Hepatic stellate cell (primary cell): Measurements from ENCODE around the gene ABHD17C.

ENCODE experiments used
- DNase-seq: peaks from one replicate; pipeline ENCODE4 v3.0.0; 2011; ENCODE audit warnings: low spot score

The ABHD17C gene

DNA sequence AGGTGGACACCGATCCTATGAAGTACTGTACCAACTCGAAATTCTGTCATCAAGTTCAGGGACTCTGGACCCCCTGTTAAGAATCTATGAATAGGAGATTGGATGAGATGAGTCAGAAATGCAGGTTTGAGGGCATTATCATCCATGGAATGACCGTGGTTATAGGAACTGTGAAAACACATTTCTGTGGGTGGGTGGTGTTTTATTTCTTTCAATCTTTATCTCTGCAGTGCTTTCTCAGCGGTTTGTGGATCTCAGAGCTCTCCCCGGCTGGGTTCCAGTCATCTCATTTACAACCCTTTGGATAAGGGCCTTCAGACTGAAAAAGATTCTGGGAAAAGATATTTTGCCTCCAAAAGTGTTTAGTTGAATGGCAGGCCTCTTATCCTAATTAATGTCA, 5.4 kb upstream of the ABHD17C start:
- DNase-seq = no peak

DNA sequence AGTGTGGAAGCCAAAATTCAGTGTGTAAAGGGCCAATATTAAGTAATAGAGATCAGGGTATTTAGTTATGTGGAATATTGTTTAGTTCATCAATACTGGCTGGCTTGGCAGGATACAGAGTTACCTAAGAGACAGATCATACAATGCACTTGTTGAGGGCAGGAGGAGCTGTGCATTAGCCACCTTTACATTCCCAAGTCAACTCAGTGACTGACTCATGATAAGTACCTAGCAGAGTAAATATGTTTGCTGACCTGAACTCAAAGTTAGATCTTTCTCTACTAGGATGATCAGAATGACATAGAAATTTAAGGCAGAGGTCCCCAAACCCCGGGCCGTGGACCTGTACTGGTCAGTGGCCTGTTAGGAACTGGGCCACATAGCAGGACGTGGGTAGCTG, 3.5 kb upstream of the ABHD17C start:
- no peak for DNase-seq

DNA sequence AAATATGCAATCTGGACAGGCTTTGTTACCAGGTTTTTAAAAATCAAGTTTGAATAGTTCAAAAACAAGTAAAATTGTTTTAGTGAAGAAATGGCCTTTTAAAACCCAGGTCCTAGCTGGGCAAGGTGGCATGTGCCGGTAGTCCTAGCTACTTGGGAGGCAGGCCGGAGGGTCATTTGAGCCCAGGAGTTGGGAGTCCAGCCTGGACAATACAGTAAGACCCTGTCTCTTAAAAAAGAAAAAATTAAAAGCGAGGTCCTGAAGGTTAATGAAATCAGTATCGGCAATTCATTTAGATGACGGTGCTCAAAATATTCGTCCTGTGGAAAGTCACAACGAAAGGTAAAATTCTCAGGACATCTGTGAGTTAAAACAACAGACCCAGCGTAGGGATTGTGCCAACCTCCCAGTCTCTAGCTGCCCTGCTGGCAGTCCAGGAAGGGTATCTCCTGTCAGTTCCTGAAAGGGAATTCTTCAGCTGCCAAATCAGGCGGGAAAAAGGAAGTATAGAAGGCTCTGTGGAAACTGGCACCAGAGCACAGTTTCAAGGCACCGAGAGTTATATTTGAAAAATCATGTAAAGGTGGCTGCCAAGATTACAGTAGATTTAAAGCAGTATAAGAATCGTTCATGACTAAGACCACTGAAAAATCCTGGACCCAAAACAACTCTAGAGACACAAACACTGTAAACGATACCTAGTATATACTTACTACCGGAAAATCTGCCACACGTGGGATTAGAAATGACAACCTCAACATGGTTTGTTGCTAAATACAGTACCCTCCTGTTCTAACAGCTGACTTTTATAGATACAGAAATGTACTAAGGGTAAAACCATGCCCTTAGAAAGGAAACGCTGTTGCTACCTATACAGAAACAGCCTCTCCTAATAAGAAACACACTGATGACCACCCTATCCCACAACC, 1.2 kb upstream of the ABHD17C start:
- DNase-seq = no peak

DNA sequence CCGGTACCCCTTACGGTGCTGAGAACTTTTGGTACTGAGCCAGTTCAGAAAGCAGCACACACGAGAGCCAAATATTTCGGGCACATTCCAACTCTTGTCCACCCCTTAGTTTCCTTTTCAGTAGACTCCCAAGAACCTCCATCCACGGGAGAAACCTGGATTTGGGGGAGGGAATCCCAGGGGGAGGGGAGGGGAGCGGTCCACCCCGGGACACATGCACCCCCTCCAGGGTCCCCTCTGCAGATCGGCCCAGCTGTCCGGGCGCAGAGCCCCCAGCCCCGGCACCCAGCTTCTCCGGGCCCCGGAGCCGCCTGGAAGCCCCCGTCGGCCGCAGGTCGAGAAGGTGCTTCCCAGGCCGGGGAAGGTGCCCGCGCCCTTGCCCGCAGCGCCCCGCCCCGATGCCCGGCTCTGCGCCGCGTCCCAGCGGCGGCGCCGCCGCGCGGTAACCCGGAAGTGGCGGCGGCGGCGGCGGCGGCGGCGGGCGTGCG, 455 bp upstream of the ABHD17C start:
- peak; percentile 46 for DNase-seq

DNA sequence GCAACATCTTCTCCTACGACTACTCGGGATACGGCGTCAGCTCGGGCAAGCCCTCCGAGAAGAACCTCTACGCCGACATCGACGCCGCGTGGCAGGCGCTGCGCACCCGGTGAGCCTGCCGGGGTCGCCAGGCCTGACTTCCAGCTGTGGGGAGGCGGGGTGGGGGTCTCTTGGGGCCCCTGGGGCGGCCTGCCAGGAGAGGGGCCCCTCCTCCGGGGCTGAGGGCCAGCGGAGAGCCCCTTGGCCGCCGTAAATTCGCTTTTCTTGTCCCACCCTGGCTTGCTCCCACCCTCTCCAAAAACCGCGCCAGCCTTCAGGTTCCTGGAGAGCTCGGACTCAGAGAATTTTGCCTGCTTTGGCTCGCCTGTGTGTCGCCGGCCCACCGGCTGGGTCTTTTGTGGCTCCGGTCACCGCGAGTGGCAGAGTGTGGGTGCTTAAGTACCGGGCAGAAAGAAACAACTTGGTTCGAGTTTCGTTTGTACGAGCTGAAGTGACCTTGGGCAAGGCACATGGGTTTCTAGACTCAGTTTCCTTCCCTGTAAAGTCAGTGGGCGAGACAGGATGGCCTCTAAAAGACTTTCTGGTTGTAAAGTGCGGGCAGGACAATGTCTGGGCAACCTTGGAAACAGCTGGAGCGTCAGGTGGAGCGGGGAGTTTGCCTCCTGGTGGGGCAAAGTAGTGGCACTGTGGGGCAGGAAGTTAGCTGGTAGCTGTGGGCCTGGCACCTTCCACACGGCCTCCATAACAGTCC, 976 bp downstream of the ABHD17C start:
- DNase-seq = peak; percentile 31

DNA sequence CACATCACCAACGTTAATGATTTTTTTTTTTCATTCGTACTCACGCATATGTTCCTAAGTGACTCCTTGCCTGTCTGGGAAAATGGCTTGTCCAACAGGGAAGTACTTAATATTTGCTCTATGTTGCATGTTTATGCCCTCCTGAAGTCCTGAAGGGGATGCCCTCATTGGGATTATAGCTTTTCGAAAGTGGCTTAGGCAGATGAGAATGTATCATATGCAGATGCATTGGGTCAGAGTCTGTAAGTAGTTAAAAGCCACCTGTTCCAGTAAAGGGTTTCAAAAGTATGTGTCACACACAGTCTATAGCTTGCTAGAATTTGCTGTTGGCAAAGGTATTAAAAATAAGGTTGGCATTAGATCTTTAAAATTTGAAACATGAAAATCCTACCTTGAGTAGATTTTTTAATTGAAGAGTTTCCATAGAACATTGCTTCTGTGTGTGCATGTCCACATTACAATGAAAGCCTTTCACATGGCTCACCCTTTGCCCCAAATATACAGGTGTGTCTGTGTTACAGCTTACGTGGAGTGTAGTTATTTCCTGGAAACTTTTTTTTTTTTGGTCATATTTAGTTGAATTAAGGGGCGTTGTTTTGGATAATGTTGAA, 2.1 kb downstream of the ABHD17C start:
- no peak for DNase-seq

DNA sequence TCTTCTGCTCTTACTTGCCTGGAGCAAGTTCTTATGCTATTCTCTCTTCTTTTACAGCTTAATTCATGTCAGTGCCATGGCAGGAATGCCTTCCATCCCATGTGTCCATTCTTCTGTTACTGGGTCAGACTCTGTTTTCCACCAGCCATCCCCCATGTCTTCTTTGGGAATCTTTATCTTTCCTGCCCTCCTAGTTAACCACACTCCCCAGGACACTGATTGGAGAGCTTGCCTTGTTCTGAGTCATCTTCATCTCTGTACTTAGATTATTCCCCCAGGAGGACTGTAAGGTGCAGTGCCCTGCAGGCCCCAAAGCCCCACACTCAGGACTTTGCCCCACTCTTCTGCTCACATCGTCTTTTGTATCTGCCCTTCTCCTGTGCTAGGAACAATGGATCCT, 3.6 kb downstream of the ABHD17C start:
- DNase-seq = peak; percentile 18

DNA sequence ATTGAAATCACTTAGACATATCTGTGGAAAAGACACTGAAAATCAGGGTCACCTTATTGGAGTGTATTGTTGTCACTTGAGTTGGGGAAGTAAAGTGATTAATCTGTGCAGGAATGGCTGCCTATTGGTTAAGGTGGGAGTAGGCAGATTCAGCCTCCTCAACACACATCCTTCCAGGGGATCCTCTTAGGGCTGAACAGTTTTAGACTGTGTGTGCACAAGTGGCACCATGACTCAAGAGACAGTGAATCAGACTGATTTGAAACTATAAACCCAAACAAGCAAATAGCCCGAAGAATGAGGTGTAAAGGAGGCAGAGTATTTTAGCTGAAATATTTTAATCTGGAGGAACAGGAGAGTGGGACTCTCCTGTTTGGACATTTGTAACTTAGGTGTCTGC, 4.9 kb downstream of the ABHD17C start:
- DNase-seq = peak; percentile 19

DNA sequence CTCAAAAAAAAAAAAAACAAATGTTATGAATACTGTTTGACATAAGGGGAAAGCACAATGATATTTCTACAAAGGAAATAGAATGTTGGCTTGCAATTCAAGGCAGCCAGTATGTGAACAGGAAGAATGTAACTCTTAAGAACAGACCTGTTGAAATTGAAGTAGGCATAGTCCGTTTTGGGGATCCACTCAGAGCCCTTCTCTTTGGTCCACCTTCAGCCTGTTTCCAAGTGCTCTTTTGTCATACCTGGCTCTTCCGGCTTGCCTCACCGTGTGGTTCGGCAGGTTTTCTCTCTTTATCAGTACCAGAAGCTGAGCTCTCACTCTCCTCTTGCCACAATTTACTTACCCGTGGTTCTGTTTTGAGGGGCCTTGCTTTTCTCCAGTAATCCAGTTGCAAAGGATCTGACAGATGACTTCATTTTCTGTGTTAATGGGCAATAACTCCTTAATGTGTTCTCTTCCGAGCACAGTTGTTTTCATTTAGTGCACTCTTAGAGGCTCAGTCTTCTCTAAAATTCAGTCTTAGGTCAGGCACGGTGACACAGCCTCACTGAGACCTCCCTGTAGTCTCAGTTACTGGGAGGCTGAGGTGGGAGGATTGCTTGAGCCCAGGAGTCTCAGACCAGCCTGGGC, 6.7 kb downstream of the ABHD17C start:
- DNase-seq = no peak

DNA sequence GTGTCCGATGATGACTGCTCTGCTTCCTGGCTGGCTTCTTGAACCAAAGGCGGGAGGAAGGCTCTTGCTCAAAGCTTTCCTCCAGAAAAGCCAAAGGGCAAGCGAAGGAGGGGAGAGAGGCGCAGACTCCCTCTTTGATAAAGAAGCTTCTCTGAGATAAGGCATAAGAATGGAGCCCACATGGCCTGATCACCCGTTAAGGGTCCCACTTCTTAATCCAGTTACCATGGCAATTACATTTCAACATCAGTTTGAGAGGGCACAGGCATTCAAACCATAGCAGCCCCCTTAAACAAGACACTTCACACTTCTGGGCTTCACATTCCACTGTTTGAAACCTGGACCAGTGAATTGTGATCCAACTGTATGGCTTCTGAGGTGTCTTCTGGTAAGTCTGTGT, 8.0 kb downstream of the ABHD17C start:
- DNase-seq = no peak

DNA sequence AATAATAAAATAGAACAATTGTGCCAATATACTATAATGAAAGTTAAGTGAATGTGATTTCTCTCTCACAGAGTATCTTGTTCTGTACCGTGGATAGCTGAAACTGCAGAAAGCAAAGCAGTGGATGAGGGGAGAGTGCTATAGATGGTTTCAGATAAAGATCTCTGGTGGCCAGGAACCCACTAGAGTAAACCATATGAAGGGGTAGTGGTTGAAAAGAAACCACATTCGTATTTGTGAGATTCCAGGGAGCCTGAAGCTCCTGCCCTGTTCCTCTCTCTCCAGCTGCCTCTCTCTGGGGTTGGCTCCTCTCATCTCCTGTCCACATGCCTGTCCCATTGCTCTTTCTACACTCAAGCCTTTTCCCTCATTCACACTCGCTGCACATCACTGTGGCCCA, 8.9 kb downstream of the ABHD17C start:
- DNase-seq = no peak

DNA sequence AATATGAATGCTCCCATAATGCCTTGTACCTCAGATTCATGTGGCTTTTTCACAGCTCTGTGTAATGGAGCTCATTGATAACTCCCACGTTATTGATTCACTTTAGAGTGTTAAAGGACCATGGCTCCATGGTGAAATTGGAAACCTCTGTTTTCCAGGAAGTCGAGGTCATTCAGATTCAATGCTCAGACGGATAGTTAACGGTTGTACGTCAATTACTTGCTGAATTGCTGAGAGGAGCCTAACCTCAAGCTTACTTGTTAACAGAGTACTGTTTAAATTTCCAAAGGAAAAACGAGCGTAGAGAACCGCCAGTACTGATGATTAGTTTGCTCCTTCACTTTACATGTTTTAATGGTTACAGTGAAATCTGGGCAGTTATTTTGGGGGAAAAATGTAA, 11.1 kb downstream of the ABHD17C start:
- DNase-seq = no peak

DNA sequence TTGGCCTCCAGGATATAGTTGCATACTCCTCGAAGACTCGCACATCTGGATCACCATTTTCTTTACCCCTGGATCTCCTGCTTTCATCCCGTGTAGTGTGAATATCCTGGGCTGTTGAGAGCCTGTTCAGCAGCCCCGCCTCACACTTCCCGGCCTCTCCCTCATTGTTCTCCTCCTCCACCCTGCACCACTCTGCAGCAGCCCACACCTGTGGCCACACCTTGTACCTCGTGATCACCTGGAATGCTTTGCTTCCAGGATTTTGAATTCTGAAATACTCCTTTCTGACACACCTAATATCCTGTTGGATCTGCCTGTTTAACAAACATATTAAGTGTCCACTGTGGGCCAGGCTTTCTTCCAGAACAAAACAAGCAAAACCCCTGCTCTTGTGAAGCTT, 14.4 kb downstream of the ABHD17C start:
- no peak for DNase-seq

DNA sequence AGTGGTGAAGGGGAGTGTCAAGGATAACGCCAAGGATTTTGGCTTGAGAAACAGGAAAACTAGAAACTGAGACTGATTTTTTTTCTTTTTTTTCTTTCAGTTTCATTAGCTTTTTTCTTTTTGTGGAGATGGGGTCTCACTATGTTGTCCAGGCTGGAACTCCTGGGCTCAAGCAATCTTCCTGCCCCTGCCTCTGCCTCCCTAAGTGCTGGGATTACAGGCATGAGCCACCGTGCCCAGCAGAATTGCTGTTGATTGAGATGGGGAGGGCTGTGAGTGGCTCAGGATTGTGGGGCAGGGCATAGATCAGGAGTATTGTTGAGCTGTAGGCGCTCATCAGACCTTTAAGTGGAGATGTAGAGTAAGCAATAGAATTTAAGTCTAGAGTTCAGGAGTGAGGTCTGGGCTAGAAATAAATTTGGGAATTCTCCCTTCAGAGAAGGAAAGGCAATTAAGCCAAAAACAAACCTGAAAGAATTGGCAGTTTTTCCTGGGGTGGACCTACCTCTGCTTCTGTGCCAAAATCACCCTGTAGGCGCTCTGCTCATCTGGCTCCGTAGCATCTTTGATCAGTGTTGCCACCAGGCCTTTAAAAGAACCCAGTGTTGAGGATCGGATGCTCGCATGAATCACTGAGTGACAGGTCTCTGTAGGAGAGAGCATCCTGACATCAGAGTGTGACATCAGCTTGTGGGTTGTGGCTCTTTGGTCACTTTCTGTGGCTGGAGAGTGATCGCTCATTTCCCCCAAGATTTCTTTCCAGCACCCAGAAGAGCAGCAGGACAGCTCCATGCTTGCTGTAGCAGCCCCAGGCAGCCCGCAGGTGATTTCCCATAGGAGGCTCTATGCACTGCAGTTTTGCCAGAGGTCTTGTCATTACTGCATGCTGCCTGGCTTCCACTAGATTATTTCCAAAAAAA, 15.8 kb downstream of the ABHD17C start:
- peak; percentile 34 for DNase-seq

DNA sequence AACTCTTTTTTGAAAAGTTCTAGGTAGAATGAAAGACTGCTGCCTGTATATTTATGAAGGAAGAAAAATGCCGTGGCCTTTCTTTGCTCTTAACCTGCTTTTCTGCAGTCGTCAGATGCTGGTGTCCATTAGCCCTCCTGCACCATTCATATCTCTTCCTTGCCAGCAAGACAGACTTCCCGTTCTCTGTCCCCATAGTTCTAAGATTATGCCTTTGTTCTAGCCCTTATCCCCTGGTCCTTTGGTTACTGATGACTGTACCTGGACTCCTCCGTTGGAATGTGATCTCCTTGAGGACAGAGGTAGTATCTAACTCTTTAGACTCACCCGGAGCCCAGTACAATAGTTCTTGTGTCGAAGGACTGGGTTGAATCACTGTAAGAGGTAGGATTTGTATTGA, 16.8 kb downstream of the ABHD17C start:
- no peak for DNase-seq

DNA sequence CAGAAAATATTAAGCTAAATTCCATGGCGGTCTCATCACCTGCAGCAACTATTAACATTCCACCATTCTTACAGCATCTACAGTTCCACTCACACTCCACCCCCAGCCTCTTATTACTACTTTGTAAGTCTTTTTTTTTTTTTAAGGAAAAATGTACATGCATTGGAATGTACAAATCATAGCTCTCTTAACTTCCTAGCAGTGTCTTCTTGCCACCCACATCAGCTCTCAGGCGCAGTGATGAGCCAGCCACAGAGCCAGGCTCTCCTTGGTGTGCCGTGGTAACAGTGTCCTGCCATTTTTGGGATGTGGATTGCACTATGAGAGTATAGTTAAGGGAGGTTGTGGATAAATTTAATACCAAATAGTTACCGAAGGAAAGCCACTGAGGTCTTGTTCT, 17.8 kb downstream of the ABHD17C start:
- no peak for DNase-seq

DNA sequence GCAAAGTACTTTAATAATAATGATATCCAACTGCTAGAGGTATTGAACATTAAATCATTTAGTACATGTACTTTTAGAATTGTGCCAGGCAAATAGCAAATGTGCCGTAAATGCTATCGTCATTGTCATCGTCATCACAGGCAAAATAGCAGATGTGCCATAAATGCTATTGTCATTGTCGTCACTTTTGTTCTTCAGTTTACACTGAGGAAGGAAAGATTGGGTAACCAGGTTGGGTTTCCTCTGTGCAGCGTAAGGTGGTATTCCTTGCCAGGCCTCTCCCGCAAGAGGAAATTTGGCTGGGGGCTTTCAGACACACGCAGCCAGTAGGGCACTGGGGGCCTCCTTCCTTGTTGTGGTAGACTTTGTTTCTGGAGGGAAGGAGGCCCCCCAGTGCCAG, 26.4 kb downstream of the ABHD17C start:
- DNase-seq = no peak

DNA sequence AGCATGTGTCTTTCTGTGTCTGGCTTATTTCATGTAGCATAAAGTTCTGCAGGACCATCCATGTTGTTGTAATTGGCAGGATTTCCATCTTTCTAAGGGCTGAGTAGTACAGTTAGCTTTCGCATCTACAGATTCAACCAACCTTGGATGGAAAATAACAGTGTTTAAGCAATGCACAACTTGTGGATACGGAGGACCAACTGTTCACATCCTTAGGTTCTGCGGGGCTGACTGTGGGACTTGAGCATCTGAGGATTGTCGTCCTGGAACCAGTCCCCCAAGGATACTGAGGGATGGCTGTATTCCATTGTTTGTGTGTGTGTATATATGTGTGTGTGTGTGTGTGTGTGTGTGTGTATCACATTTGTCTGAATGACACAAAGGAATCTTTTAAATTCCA, 27.7 kb downstream of the ABHD17C start:
- DNase-seq = no peak

DNA sequence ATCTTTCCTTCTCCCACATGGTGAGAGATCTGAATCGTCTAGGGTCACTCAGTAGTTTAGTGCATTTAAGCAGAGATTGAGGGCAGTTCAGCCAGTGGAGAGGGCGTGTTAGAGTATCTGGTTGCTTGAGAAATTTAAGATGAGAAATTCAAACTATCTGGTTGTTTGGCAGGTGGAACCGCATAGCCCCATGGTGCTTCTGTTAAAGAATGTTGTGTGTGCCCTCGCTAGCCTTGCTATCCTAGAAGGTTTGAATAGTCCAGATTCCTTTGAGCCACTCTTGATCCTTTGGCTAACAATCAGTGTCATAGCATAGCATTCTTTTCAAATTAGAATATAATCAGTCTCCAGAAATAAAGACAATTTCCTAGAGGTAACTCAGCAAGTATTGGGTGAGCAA, 32.1 kb downstream of the ABHD17C start:
- DNase-seq = no peak

DNA sequence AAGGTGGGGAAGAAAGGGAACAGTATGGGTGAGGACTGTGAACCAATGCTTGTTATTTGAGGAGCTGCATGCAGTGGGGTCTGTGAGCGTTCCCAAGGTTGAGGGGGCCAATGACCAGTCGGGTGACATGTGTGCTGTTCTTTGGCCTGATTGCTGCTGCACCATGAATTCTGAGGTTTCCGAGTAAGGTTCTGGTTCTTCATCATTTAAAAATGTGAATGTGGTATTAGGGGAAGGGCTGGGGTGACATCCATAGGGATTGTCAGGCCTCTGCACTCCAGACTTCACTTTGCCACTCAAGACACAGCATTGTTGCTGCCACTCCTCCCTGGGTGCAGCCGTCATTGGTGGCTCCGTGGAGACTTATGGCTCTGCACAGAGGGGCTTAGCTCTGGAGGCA, 32.5 kb downstream of the ABHD17C start:
- no peak for DNase-seq

DNA sequence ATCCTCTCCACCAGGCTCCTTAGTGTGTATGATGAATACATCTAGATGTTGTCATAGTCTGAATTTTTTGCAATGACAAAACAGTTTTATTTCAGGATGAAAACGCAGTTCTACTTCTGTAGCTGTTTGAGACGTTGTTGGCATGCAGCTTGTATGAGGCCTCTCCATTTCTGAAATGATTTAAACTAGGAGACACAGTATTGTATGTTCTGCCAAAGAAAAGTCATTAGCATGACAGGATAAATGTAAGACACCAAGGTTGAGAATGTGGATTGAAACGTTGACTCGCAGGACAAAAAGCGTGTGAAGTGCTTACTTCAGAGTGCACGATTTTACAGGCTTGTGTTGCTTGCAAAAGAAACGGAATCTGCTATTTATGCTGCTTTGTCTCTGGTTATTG, 35.3 kb downstream of the ABHD17C start:
- no peak for DNase-seq
